ENCODE data around the gene DEFB124.
"Not testable (repeated sequence)": the region's sequence is repeated elsewhere in the genome, so short reads cannot be mapped to it uniquely, and the experiment has no call there.

DEFB124 gene

GRCh38 chr20:31452575-31452974 is 22.4 kb downstream of the DEFB124 start:
- no peak for DNase-seq (ENCODE audit: low spot score)
- CTCF ChIA-PET, result no interaction called here
- TF ChIP-seq CTCF (conservative IDR thresholded peaks at IDR 0.05; ENCODE audit: low read depth), result no peak

GRCh38 chr20:31449511-31450414 is 25.2 kb downstream of the DEFB124 start:
- H3K27ac ChIP-seq, result no peak overlapping the region
- TF ChIP-seq CTCF (conservative IDR thresholded peaks at IDR 0.05; ENCODE audit: low read depth), result no peak
- DNase-seq (ENCODE audit: low spot score), result no peak
- CTCF ChIA-PET, result interaction anchor here (0.6 to 1.6 kb wide), 4 partner anchors 54 to 191 kb away, joined by 3 to 15 read pairs (median 4); no protein-coding TSS in a partner anchor
- POLR2A ChIA-PET (ENCODE audit: low non-redundant PET), result no interaction called here

More at GRCh38 chr20:31452575-31452974, 22.4 kb downstream of the DEFB124 start:
- H3K27ac ChIP-seq, result no peak overlapping the region
- POLR2A ChIA-PET (ENCODE audit: low non-redundant PET), result no interaction called here

DNA sequence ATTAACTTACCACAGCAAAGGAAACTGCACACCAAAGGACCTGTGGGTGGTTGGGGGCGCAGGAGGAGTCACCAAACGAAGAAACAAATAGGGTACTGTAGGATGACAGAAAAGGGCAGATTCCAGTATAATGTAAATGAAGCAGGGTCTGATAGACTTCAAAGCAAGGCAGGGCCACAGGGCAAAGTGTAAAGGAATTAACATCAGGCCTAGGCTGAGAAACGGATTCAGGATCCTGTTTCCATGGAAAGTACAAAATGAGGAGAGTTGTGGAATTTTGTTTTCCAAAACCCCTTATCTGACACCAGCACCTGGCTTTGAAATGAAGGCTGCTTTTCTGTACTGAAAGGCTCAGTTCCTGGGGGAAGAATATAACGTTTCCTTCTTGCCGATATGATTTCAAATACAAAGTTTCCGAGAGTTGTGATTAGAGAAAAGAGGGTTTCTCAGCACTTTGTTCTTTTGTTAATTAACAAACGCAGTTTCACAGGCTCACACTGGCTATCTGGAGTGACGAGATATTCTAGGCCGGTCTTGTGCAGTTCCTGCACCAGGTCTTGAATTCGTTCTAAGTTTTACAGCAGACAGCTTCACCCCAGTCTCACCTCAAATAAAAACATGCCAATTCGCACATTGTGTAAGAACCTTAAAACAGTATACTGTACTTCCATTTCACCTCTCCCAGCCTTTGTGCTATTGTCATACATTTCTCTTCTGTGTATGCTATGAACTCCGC is 28.7 kb downstream of the DEFB124 start:
- TF ChIP-seq CTCF (conservative IDR thresholded peaks at IDR 0.05; ENCODE audit: low read depth), result no peak
- ChIA-PET POLR2A (ENCODE audit: low non-redundant PET) (no interaction called here), CTCF (no interaction called here)
- H3K27ac ChIP-seq, result no peak overlapping the region
- no peak for DNase-seq (ENCODE audit: low spot score)

- ChIA-PET CTCF (interaction anchor here (0.5 to 1.5 kb wide), 9 partner anchors 10 to 172 kb away, joined by 3 to 5 read pairs (median 3); no protein-coding TSS in a partner anchor), POLR2A (ENCODE audit: low non-redundant PET) (no interaction called here)
- DNase-seq (ENCODE audit: low spot score), result no peak
- H3K27ac ChIP-seq, result no peak within 1 kb of the TSS
- TF ChIP-seq CTCF (conservative IDR thresholded peaks at IDR 0.05; ENCODE audit: low read depth), result peak; percentile 29
These were observed 34.8 kb downstream of the DEFB124 start, which contains the start of gene DEFB123 for GRCh38 chr20:31440012-31440659. Gene DEFB123 (plus strand): TSS chr20:31440632. CDS start chr20:31440699, 67 bp downstream.

GRCh38 chr20:31430568-31431115 is 44.3 kb downstream of the DEFB124 start:
- CTCF ChIA-PET, result interaction anchor here (0.6 to 1.4 kb wide), 2 partner anchors 10 to 20 kb away, joined by 3 to 5 read pairs; partner anchors contain the start of gene DEFB123
- no peak overlapping the region for H3K27ac ChIP-seq
- POLR2A ChIA-PET (ENCODE audit: low non-redundant PET), result no interaction called here
- TF ChIP-seq CTCF (conservative IDR thresholded peaks at IDR 0.05; ENCODE audit: low read depth), result no peak
- DNase-seq (ENCODE audit: low spot score), result no peak

GRCh38 chr20:31427576-31427975 is 47.4 kb downstream of the DEFB124 start:
- DNase-seq (ENCODE audit: low spot score); POLR2A ChIA-PET (ENCODE audit: low non-redundant PET); CTCF ChIA-PET; H3K27ac ChIP-seq: not testable (repeated sequence)

DNA sequence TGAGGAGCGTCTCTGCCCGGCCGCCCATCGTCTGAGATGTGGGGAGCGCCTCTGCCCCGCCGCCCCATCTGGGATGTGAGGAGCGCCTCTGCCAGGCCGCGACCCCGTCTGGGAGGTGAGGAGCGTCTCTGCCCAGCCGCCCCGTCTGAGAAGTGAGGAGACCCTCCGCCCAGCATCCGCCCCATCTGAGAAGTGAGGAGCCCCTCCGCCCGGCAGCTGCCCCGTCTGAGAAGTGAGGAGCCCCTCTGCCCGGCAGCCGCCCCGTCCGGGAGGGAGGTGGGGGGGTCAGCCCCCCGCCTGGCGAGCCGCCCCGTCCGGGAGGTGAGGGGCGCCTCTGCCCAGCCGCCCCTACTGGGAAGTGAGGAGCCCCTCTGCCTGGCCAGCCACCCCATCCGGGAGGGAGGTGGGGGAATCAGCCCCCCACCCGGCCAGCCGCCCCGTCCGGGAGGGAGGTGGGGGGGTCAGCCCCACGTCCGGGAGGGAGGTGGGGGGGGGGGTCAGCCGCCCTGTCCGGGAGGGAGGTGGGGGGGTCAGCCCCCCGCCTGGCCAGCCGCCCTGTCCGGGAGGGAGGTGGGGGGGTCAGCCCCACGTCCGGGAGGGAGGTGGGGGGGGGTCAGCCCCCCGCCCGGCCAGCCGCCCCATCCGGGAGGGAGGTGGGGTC is 47.9 kb downstream of the DEFB124 start:
- CTCF ChIA-PET; DNase-seq (ENCODE audit: low spot score); POLR2A ChIA-PET (ENCODE audit: low non-redundant PET); H3K27ac ChIP-seq: not testable (repeated sequence)

Measured in RWPE1 (cell line).